PC-3 (cell line): ENCODE results near the gene GREM1. TPM values are rescaled to one million over a fixed set of nuclear protein-coding genes. Genes with fewer than 3 reads are reported as not detected.

ENCODE experiments used
- ATAC-seq: fragments of 200-7000 bp; cut with Tn5 transposase; 2 replicates; pipeline ENCODE4 v1.9.1; 2020; ENCODE audit warnings: mild to moderate bottlenecking, moderate library complexity
- BruUV-seq: library from RNA; stranded (reverse); fragments of 400-500 nt; replicated peaks from 2 replicates; lab custom pipeline; 2021; lab: Mats Ljungman, UMichigan
- CTCF ChIA-PET: fragments of 300-600 bp; sonication (Branson Sonifier 250); formaldehyde crosslinking; loops from one replicate; lab custom pipeline; 2022; ENCODE audit warnings: antibody characterized with exemption; lab: Charles Lee
- POLR2A ChIA-PET: fragments of 300-600 bp; sonication (Branson Sonifier 250); formaldehyde crosslinking; loops from one replicate; lab custom pipeline; 2022; ENCODE audit warnings: antibody characterized with exemption; ENCODE audit not compliant: unreplicated experiment; lab: Charles Lee
- DNase-seq: peaks from one replicate; pipeline ENCODE4 v3.0.0-alpha.2; 2015
- H2AFZ ChIP-seq: fragments of 300-600 bp; sonication (generic); 2 replicates; pipeline ENCODE4 v1.6.0; 2016; ENCODE audit warnings: antibody characterized with exemption, low read length
- H3F3A ChIP-seq: fragments of 300-600 bp; sonication (generic); one replicate; pipeline ENCODE4 v1.6.0; 2017; ENCODE audit warnings: antibody characterized with exemption, low read length, control low read depth, mild to moderate bottlenecking; ENCODE audit not compliant: unreplicated experiment
- H3K27ac ChIP-seq: fragments of 300-600 bp; sonication (generic); 2 replicates; pipeline ENCODE4 v1.5.1; 2016; ENCODE audit warnings: mild to moderate bottlenecking, low read length
- H3K27me3 ChIP-seq: fragments of 300-600 bp; sonication (generic); 2 replicates; pipeline ENCODE4 v1.6.1; 2016; ENCODE audit warnings: low read length, mixed read lengths
- H3K36me3 ChIP-seq: fragments of 300-600 bp; sonication (generic); 2 replicates; pipeline ENCODE4 v1.6.1; 2016; ENCODE audit warnings: low read depth, mixed run types, low read length, mixed read lengths
- H3K4me1 ChIP-seq: fragments of 300-600 bp; sonication (generic); 2 replicates; pipeline ENCODE4 v1.5.1; 2016; ENCODE audit warnings: low read length; ENCODE audit not compliant: insufficient read depth
- H3K4me2 ChIP-seq: fragments of 300-600 bp; sonication (generic); 2 replicates; pipeline ENCODE4 v1.6.0; 2016; ENCODE audit warnings: low read length
- H3K4me3 ChIP-seq: fragments of 300-600 bp; sonication (generic); 2 replicates; pipeline ENCODE4 v1.5.1; 2016; ENCODE audit warnings: mild to moderate bottlenecking, low read length, mixed read lengths
- H3K79me2 ChIP-seq: fragments of 300-600 bp; sonication (generic); 2 replicates; pipeline ENCODE4 v1.6.1; 2017; ENCODE audit warnings: low read length, mixed read lengths
- H3K9ac ChIP-seq: fragments of 300-600 bp; sonication (generic); 2 replicates; pipeline ENCODE4 v1.6.0; 2016; ENCODE audit warnings: mild to moderate bottlenecking, low read length
- H3K9me2 ChIP-seq: fragments of 300-600 bp; sonication (generic); replicated peaks from 2 replicates; pipeline ENCODE4 v1.6.1; 2016; ENCODE audit warnings: mixed run types, low read length, mixed read lengths
- H3K9me3 ChIP-seq: fragments of 300-600 bp; sonication (generic); 2 replicates; pipeline ENCODE4 v1.6.1; 2016; ENCODE audit warnings: low read length, mixed read lengths
- H4K20me1 ChIP-seq: fragments of 300-600 bp; sonication (generic); 2 replicates; pipeline ENCODE4 v1.6.1; 2016; ENCODE audit warnings: low read length, mixed read lengths
- CTCF ChIP-seq: fragments of 300-600 bp; sonication (generic); conservative IDR thresholded peaks from 2 replicates; pipeline ENCODE4 v1.5.1; 2017; ENCODE audit warnings: antibody characterized with exemption, low read depth, mild to moderate bottlenecking, low read length
- EZH2 ChIP-seq: fragments of 300-600 bp; sonication (generic); IDR thresholded peaks from one replicate; pipeline ENCODE4 v1.6.1; 2017; ENCODE audit warnings: antibody characterized with exemption, mild to moderate bottlenecking, low read length; ENCODE audit not compliant: unreplicated experiment
- EZH2phosphoT487 ChIP-seq: fragments of 300-600 bp; sonication (generic); IDR thresholded peaks from 2 replicates; pipeline ENCODE4 v1.6.1; 2018; ENCODE audit warnings: mild to moderate bottlenecking, antibody characterized with exemption, low read length, borderline replicate concordance
- intact Hi-C: fragments of 100-400 bp; cut with micrococcal nuclease; formaldehyde crosslinking; loops from 2 replicates; pipeline ENCODE4 v1.9.0; 2023
- total RNA-seq: library from RNA; depleted of rRNA; stranded (reverse); fragments of >200 nt; gene quantifications from 2 replicates; pipeline ENCODE4 v1.2.3, GENCODE V29; 2014

The GREM1 gene
- total RNA-seq, 1 experiment from 2014 or later: 1.6 TPM

DNA sequence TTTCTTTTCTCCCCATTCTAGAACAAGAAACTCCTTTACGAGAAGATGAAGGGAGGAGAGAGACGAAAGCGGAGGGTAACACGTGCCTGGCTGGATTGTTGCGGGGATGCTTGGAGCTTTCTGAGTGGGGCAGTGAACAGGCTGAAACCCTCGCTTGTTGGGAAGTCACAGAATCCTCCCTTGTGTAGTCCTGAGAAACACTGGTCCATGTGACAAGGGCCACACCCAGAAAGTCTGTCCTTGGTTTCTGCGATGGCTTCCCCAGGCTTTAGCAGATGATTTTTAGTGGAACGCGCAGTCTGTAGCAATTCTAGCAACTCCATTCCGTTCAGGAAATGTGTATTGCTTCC is 26.1 kb upstream of the GREM1 start:
- Histone ChIP-seq H3K79me2 (no peaks in the 10 kb centered on the region), H4K20me1 (no peaks in the 10 kb centered on the region), H3K4me3 (no peak overlapping the region), H3K36me3 (no peaks in the 10 kb centered on the region), H3K9me3 (no peaks in the 10 kb centered on the region), H3K9me2 (no peaks in the 10 kb centered on the region), H3K27ac (no peak overlapping the region), H3K9ac (no peak overlapping the region), H3F3A (no peaks in the 10 kb centered on the region), H3K27me3 (no peaks in the 10 kb centered on the region), H3K4me1 (peaks cover 26% of the 10 kb centered on the region), H3K4me2 (no peak overlapping the region), H2AFZ (no peak overlapping the region)
- CTCF ChIA-PET: no interaction called here
- ATAC-seq: no peak
- POLR2A ChIA-PET: no interaction called here
- TF ChIP-seq CTCF: no peak
- no peak for TF ChIP-seq EZH2phosphoT487
- TF ChIP-seq EZH2: no peak
- no TSS peak for BruUV-seq
- intact Hi-C loops: no loop called here
- no peak for DNase-seq

- no peaks in the 10 kb centered on the region for H3K27me3 ChIP-seq
- H2AFZ ChIP-seq: no peak overlapping the region
- no peaks in the 10 kb centered on the region for H3K9me3 ChIP-seq
- TF ChIP-seq CTCF (no peak), EZH2 (no peak), EZH2phosphoT487 (no peak)
- H3K36me3 ChIP-seq: no peaks in the 10 kb centered on the region
- no peaks in the 10 kb centered on the region for H3F3A ChIP-seq
- H3K4me1 ChIP-seq: peaks cover 23% of the 10 kb centered on the region
- ChIA-PET POLR2A (no interaction called here), CTCF (no interaction called here)
- no peaks in the 10 kb centered on the region for H3K9me2 ChIP-seq
- intact Hi-C loops: no loop called here
- ATAC-seq (no peak), DNase-seq (no peak)
- no peak overlapping the region for H3K4me2 ChIP-seq
- H3K27ac ChIP-seq: no peak overlapping the region
- H3K79me2 ChIP-seq: no peaks in the 10 kb centered on the region
- no peak overlapping the region for H3K4me3 ChIP-seq
- BruUV-seq: no TSS peak
- H4K20me1 ChIP-seq: no peaks in the 10 kb centered on the region
- no peak overlapping the region for H3K9ac ChIP-seq
These were observed 25.5 kb upstream of the GREM1 start for GRCh38 chr15:32692286-32692685.

GRCh38 chr15:32694222-32694983 is 23.4 kb upstream of the GREM1 start:
- ChIA-PET POLR2A (no interaction called here), CTCF (no interaction called here)
- Histone ChIP-seq H3K4me1 (peaks cover 8% of the 10 kb centered on the region; the same call in 1 of the 2 replicates), H3K27me3 (no peaks in the 10 kb centered on the region), H3K79me2 (no peaks in the 10 kb centered on the region), H3K4me2 (no peak overlapping the region), H3K9me2 (no peaks in the 10 kb centered on the region), H3K4me3 (no peak overlapping the region), H3K36me3 (no peaks in the 10 kb centered on the region), H3F3A (no peaks in the 10 kb centered on the region), H2AFZ (no peak overlapping the region), H4K20me1 (no peaks in the 10 kb centered on the region), H3K27ac (no peak overlapping the region), H3K9ac (no peak overlapping the region), H3K9me3 (no peaks in the 10 kb centered on the region)
- no TSS peak for BruUV-seq
- DNase-seq (peak; percentile 48), ATAC-seq (peak; percentile 27; the same call in 1 of the 2 replicates)
- TF ChIP-seq EZH2 (no peak), EZH2phosphoT487 (no peak), CTCF (no peak)
- intact Hi-C loops: no loop called here
